H9 (cell line): ENCODE measurements around the gene OR51B5. TPM values are rescaled to one million over a fixed set of nuclear protein-coding genes. Genes with fewer than 3 reads are reported as not detected.

Experiments used
- DNase-seq: peaks from one replicate; pipeline ENCODE4 v3.0.0-alpha.2; 2017
- H2AFZ ChIP-seq: one replicate; pipeline ENCODE4 v1.6.1; 2013; ENCODE audit warnings: mild to moderate bottlenecking, low read length, control low read depth, moderate library complexity
- H2AK5ac ChIP-seq: 2 replicates; pipeline ENCODE4 v1.6.1; 2013; ENCODE audit warnings: low read length, control low read depth, mixed read lengths; ENCODE audit not compliant: insufficient read length
- H2BK120ac ChIP-seq: one replicate; pipeline ENCODE4 v1.6.1; 2013; ENCODE audit warnings: low read depth, mild to moderate bottlenecking, low read length, control low read depth, inconsistent platforms; ENCODE audit not compliant: poor library complexity, severe bottlenecking
- H2BK12ac ChIP-seq: 2 replicates; pipeline ENCODE4 v1.6.1; 2013; ENCODE audit warnings: low read length, control low read depth, mixed read lengths, low read depth; ENCODE audit not compliant: insufficient read length
- H2BK15ac ChIP-seq: 2 replicates; pipeline ENCODE4 v1.6.1; 2013; ENCODE audit warnings: low read depth, low read length, control low read depth
- H2BK20ac ChIP-seq: one replicate; pipeline ENCODE4 v1.6.1; 2013; ENCODE audit warnings: low read depth, mild to moderate bottlenecking, low read length, control low read depth, inconsistent platforms; ENCODE audit not compliant: poor library complexity, severe bottlenecking
- H2BK5ac ChIP-seq: 2 replicates; pipeline ENCODE4 v1.6.1; 2013; ENCODE audit warnings: low read length, control low read depth, mixed read lengths; ENCODE audit not compliant: insufficient read length
- H3K14ac ChIP-seq: 2 replicates; pipeline ENCODE4 v1.6.1; 2013; ENCODE audit warnings: low read length, control low read depth; ENCODE audit not compliant: insufficient read depth
- H3K18ac ChIP-seq: 2 replicates; pipeline ENCODE4 v1.6.1; 2013; ENCODE audit warnings: low read depth, mild to moderate bottlenecking, mixed read lengths, low read length, control low read depth; ENCODE audit not compliant: insufficient read length
- H3K23ac ChIP-seq: 2 replicates; pipeline ENCODE4 v1.6.1; 2013; ENCODE audit warnings: low read length, control low read depth, mixed read lengths, low read depth; ENCODE audit not compliant: insufficient read length
- H3K23me2 ChIP-seq: 2 replicates; pipeline ENCODE4 v1.6.1; 2013; ENCODE audit warnings: low read depth, mild to moderate bottlenecking, mixed read lengths, low read length, control low read depth; ENCODE audit not compliant: insufficient read length, poor library complexity, severe bottlenecking
- H3K27ac ChIP-seq: 2 replicates; pipeline ENCODE4 v1.5.1; 2013; ENCODE audit warnings: low read length, control low read depth, mixed read lengths, low read depth; ENCODE audit not compliant: insufficient read length
- H3K27me3 ChIP-seq: 2 replicates; pipeline ENCODE4 v1.6.1; 2013; ENCODE audit warnings: low read length, control low read depth, inconsistent platforms; ENCODE audit not compliant: insufficient read depth
- H3K4ac ChIP-seq: 2 replicates; pipeline ENCODE4 v1.6.1; 2013; ENCODE audit warnings: low read depth, mild to moderate bottlenecking, control low read depth, inconsistent platforms, low read length, moderate library complexity
- H3K4me1 ChIP-seq: 2 replicates; pipeline ENCODE4 v1.6.1; 2013; ENCODE audit warnings: low read length, control low read depth, inconsistent platforms; ENCODE audit not compliant: insufficient read depth
- H3K4me2 ChIP-seq: 2 replicates; pipeline ENCODE4 v1.6.1; 2013; ENCODE audit warnings: low read length, control low read depth, mixed read lengths; ENCODE audit not compliant: insufficient read length, insufficient read depth
- H3K56ac ChIP-seq: 2 replicates; pipeline ENCODE4 v1.6.1; 2013; ENCODE audit warnings: low read depth, mild to moderate bottlenecking, mixed read lengths, low read length, control low read depth; ENCODE audit not compliant: insufficient read length
- H3K79me1 ChIP-seq: 2 replicates; pipeline ENCODE4 v1.6.1; 2013; ENCODE audit warnings: low read depth, mild to moderate bottlenecking, moderate library complexity, low read length, control low read depth, inconsistent platforms; ENCODE audit not compliant: insufficient read depth, poor library complexity, severe bottlenecking
- H3K79me2 ChIP-seq: 2 replicates; pipeline ENCODE4 v1.6.1; 2013; ENCODE audit warnings: low read length, control low read depth, inconsistent platforms; ENCODE audit not compliant: insufficient read depth
- H3K9ac ChIP-seq: 2 replicates; pipeline ENCODE4 v1.6.1; 2013; ENCODE audit warnings: low read length, control low read depth, mixed read lengths; ENCODE audit not compliant: insufficient read length; ENCODE audit errors: extremely low read depth
- H3K9me3 ChIP-seq: one replicate; pipeline ENCODE4 v1.6.1; 2013; ENCODE audit warnings: low read depth, low read length, inconsistent platforms; ENCODE audit not compliant: control insufficient read depth
- H3T11ph ChIP-seq: one replicate; pipeline ENCODE4 v1.6.1; 2013; ENCODE audit warnings: mild to moderate bottlenecking, low read length, control low read depth, inconsistent platforms
- H4K20me1 ChIP-seq: one replicate; pipeline ENCODE4 v1.6.1; 2013; ENCODE audit not compliant: control insufficient read depth, insufficient read length, insufficient read depth
- H4K5ac ChIP-seq: 2 replicates; pipeline ENCODE4 v1.6.1; 2013; ENCODE audit warnings: low read depth, mild to moderate bottlenecking, mixed read lengths, low read length, control low read depth; ENCODE audit not compliant: insufficient read length
- H4K8ac ChIP-seq: replicated peaks from 2 replicates; pipeline ENCODE4 v1.6.1; 2013; ENCODE audit warnings: low read length, control low read depth, mixed read lengths, low read depth; ENCODE audit not compliant: insufficient read length
- H4K91ac ChIP-seq: 2 replicates; pipeline ENCODE4 v1.6.1; 2013; ENCODE audit warnings: low read depth, mild to moderate bottlenecking, moderate library complexity, mixed read lengths, low read length, control low read depth; ENCODE audit not compliant: insufficient read length
- H3K27ac Mint-ChIP-seq, 3 experiments: 2 replicates in 2 of 3; 3 replicates in 1 of 3; pipeline ENCODE4 v1.8.0; 2020 to 2021; ENCODE audit warnings: mixed read lengths in 3 of 3, mild to moderate bottlenecking in 1 of 3, moderate library complexity in 1 of 3
- H3K27me3 Mint-ChIP-seq: 2 replicates; pipeline ENCODE4 v1.8.0; 2021; ENCODE audit warnings: low read depth, mild to moderate bottlenecking, moderate library complexity, mixed read lengths
- H3K36me3 Mint-ChIP-seq, 3 experiments: 2 replicates in 2 of 3; 3 replicates in 1 of 3; pipeline ENCODE4 v1.8.0; 2020 to 2021; ENCODE audit warnings: low read depth in 3 of 3, mixed read lengths in 3 of 3; ENCODE audit not compliant: insufficient read depth in 1 of 3
- H3K4me1 Mint-ChIP-seq, 2 experiments: 2 replicates each; pipeline ENCODE4 v1.8.0; 2020; ENCODE audit warnings: mixed read lengths in 2 of 2
- H3K4me3 Mint-ChIP-seq, 2 experiments: 2 replicates in 1 of 2; 3 replicates in 1 of 2; pipeline ENCODE4 v1.8.0; 2020 to 2021; ENCODE audit warnings: mild to moderate bottlenecking in 2 of 2, mixed read lengths in 2 of 2, moderate library complexity in 1 of 2
- H3K9me3 Mint-ChIP-seq, 2 experiments: 2 replicates in 1 of 2; 3 replicates in 1 of 2; pipeline ENCODE4 v1.8.0; 2020; ENCODE audit warnings: mild to moderate bottlenecking in 2 of 2, mixed read lengths in 2 of 2, moderate library complexity in 1 of 2
- CTCF ChIP-seq: fragments of 200-600 bp; sonication (generic); conservative IDR thresholded peaks from 3 replicates; pipeline ENCODE4 v1.8.0; 2021; ENCODE audit warnings: antibody characterized with exemption, mild to moderate bottlenecking
- WGBS: extraction: QIAGEN DNeasy Blood & Tissue Kit; methylation state at CpG from one replicate; pipeline ENCODE4 v1.1.7; 2013; ENCODE audit warnings: missing lambda C conversion rate, low lambda C conversion rate, mixed read lengths; ENCODE audit not compliant: insufficient read length; ENCODE audit errors: extremely low coverage; 5-methylcytosine and 5-hydroxymethylcytosine counted together
- total RNA-seq: library from RNA; stranded (reverse); gene quantifications from 2 replicates; pipeline ENCODE4 v1.2.1, GENCODE V29; 2021

The OR51B5 gene
- total RNA-seq, 1 experiment from 2014 or later = not detected

- no peak overlapping the region for H3K23ac ChIP-seq
- Mint-ChIP-seq H3K27ac (no peak overlapping the region), H3K36me3 (no peaks in the 10 kb centered on the region; a peak in 1 of 7 replicates), H3K4me1 (peaks cover 4 to 9% of the 10 kb centered on the region in 2 experiments), H3K9me3 (peaks cover 0 to 2% of the 10 kb centered on the region in 2 experiments; a peak in 1 of 5 replicates), H3K4me3 (no peak overlapping the region), H3K27me3 (no peaks in the 10 kb centered on the region)
- H3K23me2 ChIP-seq = no peaks in the 10 kb centered on the region
- H3K79me1 ChIP-seq = no peaks in the 10 kb centered on the region
- no peaks in the 10 kb centered on the region for H3K79me2 ChIP-seq
- no peak overlapping the region for H2BK15ac ChIP-seq
- no peak overlapping the region for H2BK120ac ChIP-seq
- WGBS = no CpG with 5 or more reads among the region's 1 CpG
- H2BK12ac ChIP-seq = no peak overlapping the region
- H3K9ac ChIP-seq = no peak overlapping the region
- no peak overlapping the region for H3K56ac ChIP-seq
- no peak overlapping the region for H3K27ac ChIP-seq
- no peak overlapping the region for H3K18ac ChIP-seq
- H3K27me3 ChIP-seq = no peaks in the 10 kb centered on the region
- H2BK20ac ChIP-seq = no peak overlapping the region
- H3K14ac ChIP-seq = no peak overlapping the region
- no peaks in the 10 kb centered on the region for H4K20me1 ChIP-seq
- TF ChIP-seq CTCF = no peak
- no peak overlapping the region for H2AFZ ChIP-seq
- no peak overlapping the region for H4K5ac ChIP-seq
- no peak overlapping the region for H2BK5ac ChIP-seq
- DNase-seq = no peak
- no peak overlapping the region for H3K4me2 ChIP-seq
- no peak overlapping the region for H3K4ac ChIP-seq
- H4K91ac ChIP-seq = no peak overlapping the region
- no peaks in the 10 kb centered on the region for H3K9me3 ChIP-seq
- H2AK5ac ChIP-seq = no peak overlapping the region
- no peak overlapping the region for H3T11ph ChIP-seq
- H4K8ac ChIP-seq = no peak overlapping the region
- H3K4me1 ChIP-seq = no peaks in the 10 kb centered on the region; the same call in 1 of the 2 replicates
Measured at GRCh38 chr11:5363679-5364078, 20.4 kb upstream of the OR51B5 start.
